Thoracic aorta (tissue), 2 donors: ENCODE results near the gene SDHAF3. TPM values are rescaled to one million over a fixed set of nuclear protein-coding genes. Genes with fewer than 3 reads are reported as not detected.
"Not testable (repeated sequence)": the region's sequence is repeated elsewhere in the genome, so short reads cannot be mapped to it uniquely, and the experiment has no call there.

Experiments
- ATAC-seq: fragments of 150-250 bp; one replicate; pipeline ENCODE4 v1.8.0; 2017; ENCODE audit warnings: low read depth; ENCODE audit not compliant: insufficient number of reproducible peaks, low FRiP score
- DNase-seq: peaks from one replicate; pipeline ENCODE4 v3.0.0-alpha.2; 2020; ENCODE audit warnings: low spot score
- H3K27ac ChIP-seq, 2 donors: fragments of 200-600 bp; sonication (generic); 1 replicate in 1 of 2; 2 replicates in 1 of 2; pipeline ENCODE4 v1.5.1; 2016; ENCODE audit warnings: mild to moderate bottlenecking in 2 of 2, moderate library complexity in 2 of 2
- H3K27me3 ChIP-seq: fragments of 200-600 bp; sonication (generic); replicated peaks from 2 replicates; pipeline ENCODE4 v1.6.0; 2016; ENCODE audit warnings: mild to moderate bottlenecking; ENCODE audit not compliant: insufficient read depth
- H3K36me3 ChIP-seq: fragments of 200-600 bp; sonication (generic); one replicate; pipeline ENCODE4 v1.5.1; 2016
- H3K4me1 ChIP-seq, 2 donors: fragments of 200-600 bp; sonication (generic); 1 replicate in 1 of 2; 2 replicates in 1 of 2; pipeline versions ENCODE4 v1.5.1 to v1.6.0; 2016; ENCODE audit warnings: low read depth in 2 of 2, mild to moderate bottlenecking in 1 of 2; ENCODE audit not compliant: control insufficient read depth in 1 of 2
- H3K4me3 ChIP-seq: fragments of 200-600 bp; sonication (generic); 2 replicates; pipeline ENCODE4 v1.5.1; 2016; ENCODE audit warnings: mild to moderate bottlenecking
- H3K9me3 ChIP-seq: fragments of 200-600 bp; sonication (generic); 2 replicates; pipeline ENCODE4 v1.5.1; 2016
- CTCF ChIP-seq: fragments of 200-600 bp; sonication (generic); IDR thresholded peaks from one replicate; pipeline ENCODE4 v1.5.1; 2019; ENCODE audit warnings: antibody characterized with exemption
- total RNA-seq, 2 donors: library from RNA; depleted of rRNA; stranded (reverse); fragments of >200 nt; gene quantifications; one replicate each; pipeline versions ENCODE4 v1.1.0 to v1.2.3, GENCODE V29; 2016

The SDHAF3 gene
- total RNA-seq, 2 donors from 2014 or later: 1.1 to 3.5 TPM

DNA sequence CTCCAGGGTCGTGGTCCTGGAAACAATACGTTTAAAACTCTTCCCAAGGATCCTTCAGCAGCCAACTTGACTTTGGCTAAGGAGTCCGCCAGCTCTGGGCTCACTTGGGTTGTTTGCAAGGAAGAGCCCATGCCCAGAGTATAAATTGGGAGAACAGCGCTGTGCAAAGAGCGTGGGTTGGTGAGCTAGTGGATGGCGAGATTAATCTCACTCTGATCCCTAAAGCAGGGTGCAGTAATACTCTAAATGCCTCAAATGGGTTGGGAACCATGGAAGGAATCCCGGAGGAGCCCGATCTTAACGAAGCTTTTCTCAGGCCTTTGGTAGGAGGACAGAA lies 495 bp upstream of the SDHAF3 start:
- Histone ChIP-seq H3K27ac (peak overlapping the region; percentile 54 to 55), H3K36me3 (no peaks in the 10 kb centered on the region), H3K4me3 (peak overlapping the region; percentile 81), H3K4me1 (peaks cover 9 to 10% of the 10 kb centered on the region in 2 donors), H3K27me3 (no peaks in the 10 kb centered on the region), H3K9me3 (no peaks in the 10 kb centered on the region)
- no peak for TF ChIP-seq CTCF
- ATAC-seq (no peak), DNase-seq (no peak)

DNA sequence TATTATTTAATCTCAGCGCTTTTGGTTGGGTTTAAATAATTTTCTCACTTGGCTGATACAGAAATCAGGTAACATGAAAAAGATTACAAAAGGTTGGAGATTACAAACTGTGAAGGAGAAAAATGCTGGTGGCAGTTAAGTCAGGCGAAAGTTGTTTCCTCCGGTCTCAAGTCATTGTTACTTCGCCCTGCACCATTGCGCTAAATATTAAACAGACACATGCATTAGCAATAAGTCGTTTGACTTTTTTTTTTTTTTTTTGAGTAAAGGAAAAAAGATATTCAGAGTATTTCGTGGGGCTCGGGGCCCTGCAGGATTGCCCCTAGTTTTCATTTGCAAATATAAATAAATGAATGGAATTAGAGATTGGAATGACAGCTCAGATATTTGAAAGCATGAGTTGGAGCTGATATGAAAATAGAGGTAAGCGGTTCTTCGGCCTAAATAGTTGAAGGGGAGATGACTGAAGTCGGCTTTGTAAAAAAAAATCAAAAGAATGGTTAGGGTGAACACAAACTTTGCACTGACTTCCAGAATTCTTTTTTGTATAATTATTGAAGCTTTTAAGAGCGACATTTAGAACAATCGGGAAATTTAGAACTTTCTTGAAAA lies 914 bp downstream of the SDHAF3 start:
- Histone ChIP-seq H3K27me3 (no peaks in the 10 kb centered on the region), H3K4me1 (peaks cover 9 to 10% of the 10 kb centered on the region in 2 donors), H3K4me3 (peak overlapping the region; percentile 81), H3K27ac (no peak overlapping the region), H3K36me3 (no peaks in the 10 kb centered on the region), H3K9me3 (no peaks in the 10 kb centered on the region)
- no peak for ATAC-seq
- no peak for TF ChIP-seq CTCF
- no peak for DNase-seq

DNA sequence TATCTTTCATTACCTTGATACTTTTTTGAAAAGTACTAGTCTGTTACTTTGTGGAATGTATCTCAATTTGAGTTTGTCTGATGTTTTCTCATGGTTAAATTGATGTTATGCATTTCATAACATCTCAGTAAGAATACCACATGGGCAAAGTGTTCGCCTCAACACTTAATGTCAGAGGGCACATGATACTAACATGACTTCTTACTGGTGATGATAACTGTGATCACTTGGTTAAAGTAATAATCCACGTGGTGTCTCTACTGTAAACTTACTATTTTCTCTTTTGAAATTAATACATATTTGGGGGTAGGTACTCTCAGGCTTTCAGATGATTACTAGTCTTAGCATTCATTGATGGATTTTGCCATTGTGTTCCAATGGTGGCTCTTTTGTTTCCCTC lies 2.2 kb downstream of the SDHAF3 start:
- no peak overlapping the region for H3K4me3 ChIP-seq
- H3K9me3 ChIP-seq: no peaks in the 10 kb centered on the region
- H3K36me3 ChIP-seq: no peaks in the 10 kb centered on the region
- TF ChIP-seq CTCF: no peak
- H3K4me1 ChIP-seq: peaks cover 9 to 10% of the 10 kb centered on the region in 2 donors
- no peak overlapping the region for H3K27ac ChIP-seq
- ATAC-seq (no peak), DNase-seq (no peak)
- no peaks in the 10 kb centered on the region for H3K27me3 ChIP-seq

DNA sequence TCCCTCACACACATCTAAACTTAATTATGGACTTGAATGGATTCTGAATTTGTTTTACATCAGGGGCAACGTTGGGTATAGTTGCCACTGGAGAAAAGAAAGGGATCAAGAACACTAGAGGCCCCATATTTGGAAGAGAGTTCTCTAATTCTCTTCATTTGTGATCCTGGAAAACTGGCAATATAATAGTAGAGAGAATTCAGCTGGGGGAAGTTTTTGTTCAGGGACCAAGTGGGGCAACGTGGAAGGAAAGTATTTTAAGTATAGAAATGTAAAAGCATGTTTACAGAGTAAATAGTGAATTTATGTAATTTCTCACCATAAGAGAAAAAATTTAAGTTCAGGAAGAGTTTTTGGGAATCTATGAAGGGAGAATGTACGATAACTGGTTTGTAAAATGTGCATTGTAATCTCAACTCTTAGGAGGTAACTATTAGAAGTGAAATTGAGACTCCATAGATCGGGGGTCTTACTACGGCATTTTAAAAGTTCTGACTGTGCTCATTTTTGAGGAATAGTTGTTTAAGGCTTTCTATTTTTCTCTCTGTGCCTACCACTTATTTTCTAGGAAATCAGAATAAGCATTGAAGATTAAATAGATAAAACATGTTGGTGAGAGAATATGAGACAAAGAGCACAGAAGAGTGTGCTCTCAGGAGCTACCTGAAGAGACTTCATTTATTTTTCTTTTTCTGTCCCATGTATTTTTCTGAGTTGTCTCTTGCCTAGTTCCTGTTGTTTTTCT lies 3.4 kb downstream of the SDHAF3 start:
- ATAC-seq (no peak), DNase-seq (no peak)
- H3K9me3 ChIP-seq: no peaks in the 10 kb centered on the region
- no peak overlapping the region for H3K27ac ChIP-seq
- H3K4me1 ChIP-seq: peaks cover 9 to 10% of the 10 kb centered on the region in 2 donors
- H3K27me3 ChIP-seq: no peaks in the 10 kb centered on the region
- no peak for TF ChIP-seq CTCF
- no peak overlapping the region for H3K4me3 ChIP-seq
- no peaks in the 10 kb centered on the region for H3K36me3 ChIP-seq

- H3K36me3 ChIP-seq, H3K27me3 ChIP-seq, H3K4me3 ChIP-seq, H3K9me3 ChIP-seq, H3K27ac ChIP-seq, H3K4me1 ChIP-seq, DNase-seq, ATAC-seq: not testable (repeated sequence)
Observed at GRCh38 chr7:97123115-97123514, 5.6 kb downstream of the SDHAF3 start.
